ENCODE measurements around the gene TF.

Gene TF

DNA sequence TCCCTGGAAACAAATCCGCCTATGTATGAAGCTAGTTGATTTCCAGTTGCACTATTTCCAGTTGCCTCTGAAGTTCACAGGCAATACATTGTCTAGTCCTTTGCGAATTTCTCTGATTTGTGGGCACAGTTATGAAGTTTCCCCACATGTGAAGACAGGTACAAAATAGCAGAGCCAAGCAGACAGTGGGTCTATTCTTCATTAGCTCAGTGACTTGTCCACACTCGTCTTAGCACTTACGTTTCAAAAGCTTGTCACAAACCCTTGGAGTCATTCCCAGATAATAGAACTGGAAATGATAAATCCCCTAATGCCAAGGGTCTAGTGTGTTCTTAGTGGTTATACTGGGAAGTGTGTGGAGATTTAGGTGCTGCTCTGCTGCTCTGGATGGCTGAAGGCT, 73.9 kb downstream of the TF start:
- DNase-seq, result no peak

GRCh38 chr3:133820889-133821675, 74.9 kb downstream of the TF start:
- DNase-seq, result no peak

- DNase-seq, result no peak
Measured at GRCh38 chr3:133821767-133822638, 75.8 kb downstream of the TF start.

DNA sequence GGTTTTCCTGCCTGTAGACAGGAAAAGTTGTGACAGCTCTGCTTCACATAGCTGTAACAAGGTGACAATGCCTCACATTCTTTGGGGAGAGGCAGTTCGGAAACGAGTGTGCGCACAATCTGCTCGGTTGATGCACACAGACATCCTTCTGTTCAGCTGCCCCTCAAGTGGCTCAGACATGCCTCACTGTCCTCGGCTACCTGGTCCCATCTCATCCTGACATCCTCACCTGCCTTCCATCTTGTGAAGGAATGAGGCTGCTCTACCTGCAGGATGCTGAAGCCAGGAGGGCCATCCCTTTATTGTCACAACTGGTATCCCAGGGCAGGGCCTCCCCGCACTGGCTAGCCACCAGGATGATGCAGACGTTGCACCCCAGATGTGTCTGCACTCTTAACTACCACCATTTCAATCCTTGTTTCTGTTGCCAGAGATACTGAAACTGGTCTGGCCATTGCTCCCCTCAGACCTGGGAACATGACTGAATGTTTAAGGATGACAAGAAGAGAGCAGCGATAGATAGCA, 78.8 kb downstream of the TF start:
- no peak for DNase-seq

GRCh38 chr3:133825969-133826727, 80.0 kb downstream of the TF start:
- DNase-seq, result no peak

GRCh38 chr3:133827136-133827535, 80.9 kb downstream of the TF start:
- DNase-seq, result no peak

- no peak for DNase-seq
Measured at GRCh38 chr3:133827684-133828083, 81.5 kb downstream of the TF start.

DNA sequence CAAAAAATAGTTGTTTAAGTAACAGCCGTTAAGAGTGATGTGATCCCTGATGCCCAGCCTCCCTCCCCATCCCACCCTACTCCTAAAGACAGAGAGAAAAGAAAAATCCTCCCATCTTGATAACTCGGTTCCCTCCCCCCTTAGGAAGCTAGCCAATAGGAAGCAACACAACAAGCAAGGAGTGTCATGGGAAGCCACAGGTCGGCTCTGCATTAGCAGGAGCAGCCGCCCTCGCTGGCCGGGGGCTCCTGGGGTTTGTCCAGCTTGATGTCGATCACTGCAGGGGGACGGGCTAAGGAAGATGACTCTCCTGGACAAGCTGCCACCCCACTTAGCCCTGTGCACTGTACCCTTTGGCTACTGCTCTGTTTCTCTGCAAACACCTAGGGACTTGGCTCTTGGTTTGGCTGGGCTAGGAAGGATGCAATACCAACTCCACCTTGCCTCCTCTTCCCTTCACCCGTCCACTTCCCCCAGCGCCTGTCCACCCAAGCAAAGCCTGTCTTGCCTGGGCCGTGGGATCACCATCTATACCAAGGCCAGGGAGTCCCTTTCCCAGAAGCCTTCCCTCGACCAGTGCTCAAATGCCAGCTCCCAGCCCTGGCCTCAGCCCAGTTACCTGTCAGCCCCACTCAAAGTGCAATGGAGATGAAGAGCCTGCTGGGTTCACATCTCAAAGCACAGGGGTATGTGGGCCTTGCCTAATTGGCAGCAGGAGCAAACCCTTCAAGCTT, 82.5 kb downstream of the TF start:
- DNase-seq, result no peak

DNA sequence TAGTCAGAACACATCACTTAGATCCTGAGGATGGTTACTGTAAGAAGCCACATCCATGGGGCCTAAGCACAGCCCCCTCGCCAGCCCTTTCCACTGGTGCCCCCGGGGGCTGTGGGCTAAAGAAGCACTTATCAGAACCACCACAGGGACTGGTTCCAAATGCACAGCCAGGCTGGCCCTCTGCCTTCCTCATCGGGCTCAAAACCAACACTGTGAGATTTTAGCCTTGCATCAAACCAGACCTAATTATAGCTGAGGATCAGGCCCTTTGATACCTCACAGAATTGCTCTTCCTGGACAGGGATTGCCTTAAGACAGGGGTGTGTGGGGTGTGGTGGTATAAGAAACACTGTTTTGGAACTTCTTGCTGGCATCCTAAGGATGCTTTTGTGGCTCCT, 83.1 kb downstream of the TF start:
- DNase-seq, result no peak

DNA sequence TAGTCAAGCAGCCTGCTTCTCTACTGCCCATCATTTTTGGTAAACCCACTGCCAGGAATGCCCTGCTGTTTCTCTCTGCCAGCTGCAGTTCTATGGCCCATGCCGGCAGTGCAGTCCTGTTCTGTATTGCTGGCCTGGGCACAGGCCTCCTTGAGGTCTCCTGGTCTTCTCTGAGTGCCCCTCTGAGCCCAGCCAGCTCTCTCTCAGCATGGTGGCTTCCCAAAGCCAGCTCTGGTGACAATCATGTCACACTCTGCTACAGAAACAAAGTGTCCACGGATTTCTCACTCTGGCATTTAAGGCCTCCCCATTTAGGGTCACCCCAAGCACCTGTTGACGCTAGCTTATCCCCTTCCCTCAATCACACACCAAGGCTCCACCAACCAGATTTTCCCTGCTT, 83.9 kb downstream of the TF start:
- DNase-seq, result no peak

- no peak for DNase-seq
Measured at GRCh38 chr3:133831966-133832801, 86.0 kb downstream of the TF start.

- DNase-seq, result no peak
Measured at GRCh38 chr3:133832802-133833144, 86.6 kb downstream of the TF start.

DNA sequence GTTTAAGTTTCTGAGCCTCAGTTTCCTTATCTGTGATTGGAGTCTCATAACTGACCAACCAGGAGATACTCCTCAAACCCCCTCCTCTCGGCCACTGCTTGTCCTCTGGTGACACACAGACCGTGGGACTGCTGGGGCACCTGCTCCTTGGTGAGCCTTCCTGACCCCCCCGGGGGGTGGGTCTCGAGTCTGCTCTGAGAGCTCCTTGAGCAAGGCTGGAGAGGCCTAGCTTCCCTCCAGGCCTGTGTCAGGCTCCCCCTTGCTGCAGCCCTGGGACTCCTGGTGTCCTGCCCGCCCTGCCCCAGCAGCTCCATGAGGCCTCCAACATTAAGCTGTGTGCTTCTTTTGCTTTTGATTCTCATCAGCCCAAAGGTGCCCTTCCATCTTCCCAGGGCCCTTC, 87.1 kb downstream of the TF start:
- DNase-seq, result no peak

DNA sequence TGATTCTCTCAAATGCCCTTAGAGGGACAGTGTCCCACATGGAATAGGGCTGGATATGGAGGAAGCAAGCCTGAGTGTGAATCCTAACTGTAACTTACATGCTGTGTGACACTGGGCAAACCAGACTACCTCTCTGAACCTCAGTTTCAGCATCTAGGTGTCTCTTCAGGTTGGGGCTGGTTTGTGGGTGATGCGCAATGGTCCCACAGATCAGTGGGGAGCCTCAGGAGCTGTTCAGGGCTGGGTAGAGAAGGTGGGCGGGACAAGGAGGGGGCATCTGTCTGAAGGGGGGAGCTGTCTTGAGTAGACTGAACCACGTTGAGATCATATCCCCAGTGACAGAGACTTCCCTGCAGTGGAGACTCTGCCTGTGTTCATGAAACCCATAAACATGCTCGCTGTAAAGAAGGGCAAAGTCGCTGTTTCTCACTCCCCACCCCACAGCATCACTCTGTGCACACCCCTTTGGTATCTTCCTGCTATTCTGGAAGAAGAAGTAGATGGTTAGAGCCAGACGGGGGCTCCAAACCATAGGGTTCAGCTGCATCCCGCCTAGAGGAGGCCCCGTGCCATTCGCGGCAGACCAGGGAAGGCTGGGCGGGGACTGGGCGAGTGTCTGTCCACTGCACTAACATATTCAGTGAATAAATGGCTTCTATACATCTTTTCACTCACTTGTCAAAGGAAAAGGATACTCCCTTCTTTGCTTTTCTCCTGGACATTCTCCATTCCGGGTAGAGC, 87.9 kb downstream of the TF start:
- DNase-seq, result no peak

- DNase-seq, result no peak
Measured at GRCh38 chr3:133834621-133835417, 88.6 kb downstream of the TF start.

- DNase-seq, result no peak
Measured at GRCh38 chr3:133835418-133835743, 89.2 kb downstream of the TF start.

DNA sequence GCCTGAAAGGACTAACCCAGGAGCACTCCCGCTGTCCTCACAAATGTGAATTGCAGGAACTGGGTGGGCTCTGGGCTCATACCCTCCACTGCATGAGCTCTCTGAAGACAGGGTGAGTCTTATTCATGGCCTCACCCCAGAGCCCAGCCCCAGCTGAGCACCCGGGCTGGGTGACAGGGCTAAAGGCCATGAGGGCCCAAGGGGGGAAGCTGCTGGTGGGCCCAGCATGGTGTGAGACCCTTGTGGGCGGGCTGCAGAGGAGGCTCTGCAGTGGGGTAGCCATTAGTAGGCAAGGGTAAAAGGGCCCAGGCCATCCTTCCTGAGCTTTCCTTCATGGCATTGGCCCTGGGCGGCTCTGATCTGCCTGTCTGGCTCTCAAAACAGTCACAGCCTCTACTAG, 89.8 kb downstream of the TF start:
- DNase-seq, result no peak

DNA sequence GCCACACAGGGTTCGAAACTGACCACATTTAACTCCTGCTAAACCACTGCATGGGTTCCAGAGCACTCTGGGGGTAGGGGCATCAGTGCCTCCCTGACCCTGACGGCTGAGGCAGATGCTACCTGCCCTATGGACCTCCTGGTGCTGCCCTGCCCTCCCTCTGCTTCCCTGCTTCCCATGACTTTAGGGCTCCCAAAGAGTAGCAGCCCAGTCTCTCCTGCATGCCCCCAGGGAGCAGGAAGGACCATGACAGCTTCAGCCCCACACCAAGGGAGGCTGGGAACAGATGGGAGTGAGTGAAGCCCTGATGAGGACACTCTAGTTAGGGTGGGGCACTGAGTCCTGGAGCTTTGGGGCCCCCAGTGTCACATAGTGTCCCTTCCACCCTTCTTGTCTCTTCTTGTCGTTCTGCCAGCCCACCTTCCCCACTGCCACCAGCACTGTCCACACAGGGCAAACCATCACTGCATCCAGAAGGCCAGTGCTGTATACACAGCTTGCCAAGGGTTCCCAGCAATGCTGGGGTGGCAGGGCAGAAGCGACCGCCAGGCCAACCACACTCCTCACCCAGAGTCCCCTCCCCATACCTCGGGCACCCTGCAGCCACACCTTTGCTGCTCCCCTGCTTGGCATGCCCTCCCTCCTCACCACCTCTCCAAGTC, 90.4 kb downstream of the TF start:
- DNase-seq, result no peak

DNA sequence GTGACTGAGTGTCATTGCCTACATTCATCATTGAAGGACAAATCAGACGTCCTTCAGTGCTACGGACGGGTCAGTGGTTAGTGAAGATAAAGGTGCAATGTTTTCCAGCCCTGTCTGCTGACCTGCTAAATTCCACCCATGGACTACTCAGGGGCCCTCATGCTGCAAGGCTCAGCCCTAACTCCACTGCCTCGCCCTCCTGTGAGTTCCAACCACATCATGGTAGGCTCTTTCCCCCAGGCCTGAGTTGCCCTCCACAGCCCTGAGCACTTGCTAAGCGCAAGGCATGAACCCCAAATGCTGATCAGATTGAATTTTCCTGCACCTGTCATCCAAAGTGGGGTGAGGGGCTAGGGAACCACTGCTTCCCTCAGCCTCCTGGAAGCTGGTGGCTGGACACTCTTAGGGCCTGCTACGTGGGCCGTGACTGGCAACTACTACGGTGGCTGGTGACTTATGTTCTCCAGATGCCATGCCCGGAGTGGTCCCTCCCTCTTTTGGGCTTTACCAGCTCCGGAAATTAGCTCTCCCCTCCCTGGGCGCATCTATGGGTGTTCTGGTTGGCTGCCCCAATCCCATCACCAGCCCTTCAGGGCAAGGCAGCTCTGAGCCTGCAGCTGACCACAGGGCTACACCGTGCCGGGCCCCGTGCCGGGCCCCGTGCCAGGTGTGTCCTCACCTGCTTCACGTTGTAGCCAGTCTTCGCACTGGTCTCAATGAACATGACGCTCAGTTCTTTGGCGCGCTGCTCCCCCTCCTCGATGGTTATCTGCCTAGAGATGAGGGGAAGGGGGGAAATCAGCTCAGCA, 91.5 kb downstream of the TF start:
- DNase-seq, result no peak

All from cortex of kidney (tissue), 1 donor.